PC-9 (cell line): ENCODE measurements around the gene ITGA5. TPM values are rescaled to one million over a fixed set of nuclear protein-coding genes. Genes with fewer than 3 reads are reported as not detected.
A peak's percentile ranks its signal among the peaks of the same experiment; 100 is the strongest.

ENCODE experiments used
- BruUV-seq: library from RNA; stranded (reverse); fragments of 400-500 nt; replicated peaks from 2 replicates; lab custom pipeline; 2021; lab: Mats Ljungman, UMichigan
- CTCF ChIA-PET: fragments of 300-600 bp; sonication (Branson Sonifier 250); formaldehyde crosslinking; loops from one replicate; lab custom pipeline; 2022; ENCODE audit warnings: antibody characterized with exemption; lab: Charles Lee
- POLR2A ChIA-PET: fragments of 300-600 bp; sonication (Branson Sonifier 250); formaldehyde crosslinking; loops from one replicate; lab custom pipeline; 2022; ENCODE audit warnings: antibody characterized with exemption; ENCODE audit not compliant: unreplicated experiment; lab: Charles Lee
- DNase-seq, 2 experiments: peaks; one replicate each; pipeline versions ENCODE4 v3.0.0 to v3.0.0-alpha.2; 2015 to 2022; ENCODE audit warnings: mixed read lengths in 1 of 2
- H2AFZ ChIP-seq: fragments of 200-600 bp; sonication (generic); 2 replicates; pipeline ENCODE4 v1.8.1; 2017; ENCODE audit warnings: antibody characterized with exemption
- H3F3A ChIP-seq: fragments of 200-600 bp; sonication (generic); 2 replicates; pipeline ENCODE4 v1.8.1; 2017; ENCODE audit warnings: antibody characterized with exemption, mild to moderate bottlenecking, low read depth; ENCODE audit not compliant: insufficient read depth
- H3K27ac ChIP-seq: fragments of 200-600 bp; sonication (generic); 2 replicates; pipeline ENCODE4 v1.6.1; 2016; ENCODE audit warnings: mixed run types
- H3K27me3 ChIP-seq: fragments of 200-600 bp; sonication (generic); 2 replicates; pipeline ENCODE4 v1.6.1; 2016; ENCODE audit warnings: low read depth, mixed run types; ENCODE audit not compliant: insufficient read depth
- H3K36me3 ChIP-seq: fragments of 200-600 bp; sonication (generic); 2 replicates; pipeline ENCODE4 v1.6.1; 2016; ENCODE audit warnings: low read depth, mixed run types
- H3K4me1 ChIP-seq: fragments of 200-600 bp; sonication (generic); replicated peaks from 2 replicates; pipeline ENCODE4 v1.6.1; 2016; ENCODE audit warnings: mixed run types; ENCODE audit not compliant: insufficient read depth
- H3K4me2 ChIP-seq: fragments of 200-600 bp; sonication (generic); 2 replicates; pipeline ENCODE4 v1.6.1; 2017; ENCODE audit warnings: mixed run types
- H3K4me3 ChIP-seq: fragments of 200-600 bp; sonication (generic); 2 replicates; pipeline ENCODE4 v1.6.1; 2016; ENCODE audit warnings: mixed run types
- H3K79me2 ChIP-seq: fragments of 200-600 bp; sonication (generic); 2 replicates; pipeline ENCODE4 v1.6.1; 2017; ENCODE audit warnings: low read depth, mixed run types
- H3K9me2 ChIP-seq: fragments of 200-600 bp; sonication (generic); 2 replicates; pipeline ENCODE4 v1.8.1; 2017; ENCODE audit warnings: mild to moderate bottlenecking; ENCODE audit not compliant: insufficient read depth
- H3K9me3 ChIP-seq: fragments of 200-600 bp; sonication (generic); 2 replicates; pipeline ENCODE4 v1.8.1; 2016; ENCODE audit warnings: low read depth; ENCODE audit not compliant: insufficient read depth
- H4K20me1 ChIP-seq: fragments of 200-600 bp; sonication (generic); 2 replicates; pipeline ENCODE4 v1.8.1; 2017; ENCODE audit not compliant: insufficient read depth
- EZH2 ChIP-seq: fragments of 200-600 bp; sonication (generic); IDR thresholded peaks from 2 replicates; pipeline ENCODE4 v1.8.0; 2017; ENCODE audit warnings: antibody characterized with exemption, low read depth
- intact Hi-C: fragments of 100-400 bp; cut with micrococcal nuclease; formaldehyde crosslinking; loops from one replicate; pipeline ENCODE4 v1.10.0; 2022; ENCODE audit not compliant: unreplicated experiment
- total RNA-seq: library from RNA; stranded (reverse); gene quantifications from 2 replicates; pipeline ENCODE4 v1.2.3, GENCODE V29; 2021
- TF ChIP-seq, protein P1 (sequence below): fragments of 200-600 bp; sonication (generic); conservative IDR thresholded peaks from 2 replicates; pipeline ENCODE4 v1.6.1; 2017; ENCODE audit warnings: mixed run types, antibody characterized with exemption, mild to moderate bottlenecking, moderate library complexity

ITGA5 gene
- total RNA-seq, 1 experiment from 2014 or later, result 28.4 TPM

DNA sequence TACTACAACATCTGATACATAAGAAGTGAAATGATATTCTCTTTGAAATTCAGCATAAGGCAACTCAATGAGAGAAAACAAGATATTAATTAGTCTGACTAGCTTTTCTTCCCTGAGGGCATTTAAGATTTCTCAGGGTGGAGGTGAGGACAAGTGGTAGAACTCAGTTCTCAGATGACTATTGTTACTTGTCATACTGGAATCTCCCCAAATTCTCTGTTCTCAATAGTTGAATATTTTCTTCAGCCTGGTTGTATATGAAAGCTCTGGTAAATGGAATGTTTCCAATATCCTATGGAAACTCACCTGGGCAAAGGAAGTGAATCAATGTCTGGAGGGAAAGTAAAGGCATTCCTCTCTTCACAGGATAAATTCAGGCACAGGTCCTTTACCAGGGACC is 18.2 kb upstream of the ITGA5 start:
- H3K27ac ChIP-seq, result no peak overlapping the region
- H2AFZ ChIP-seq, result no peak overlapping the region
- 0 out of 2 replicates have a peak, but pooled peaks cover 10% of the 10 kb centered on the region for H3K4me1 ChIP-seq
- POLR2A ChIA-PET, result no interaction called here
- no peak overlapping the region for H3K4me2 ChIP-seq
- BruUV-seq, result no TSS peak
- 0 out of 2 replicates have a peak, but pooled peaks cover 4% of the 10 kb centered on the region for H3F3A ChIP-seq
- H3K36me3 ChIP-seq, result no peaks in the 10 kb centered on the region
- no peaks in the 10 kb centered on the region for H4K20me1 ChIP-seq
- DNase-seq, result no peak
- no peaks in the 10 kb centered on the region for H3K27me3 ChIP-seq
- H3K9me3 ChIP-seq, result no peaks in the 10 kb centered on the region
- no peak overlapping the region for H3K4me3 ChIP-seq
- H3K79me2 ChIP-seq, result no peaks in the 10 kb centered on the region
- H3K9me2 ChIP-seq, result no peaks in the 10 kb centered on the region
- CTCF ChIA-PET, result interaction anchor here (5.2 kb wide), 1 partner anchor 38 kb away, joined by 62 read pairs; no protein-coding TSS in a partner anchor
- intact Hi-C loops, result loop anchor here (5.0 kb wide), 1 partner anchor 215 kb away; no protein-coding TSS in a partner anchor
- TF ChIP-seq, protein P1, sequence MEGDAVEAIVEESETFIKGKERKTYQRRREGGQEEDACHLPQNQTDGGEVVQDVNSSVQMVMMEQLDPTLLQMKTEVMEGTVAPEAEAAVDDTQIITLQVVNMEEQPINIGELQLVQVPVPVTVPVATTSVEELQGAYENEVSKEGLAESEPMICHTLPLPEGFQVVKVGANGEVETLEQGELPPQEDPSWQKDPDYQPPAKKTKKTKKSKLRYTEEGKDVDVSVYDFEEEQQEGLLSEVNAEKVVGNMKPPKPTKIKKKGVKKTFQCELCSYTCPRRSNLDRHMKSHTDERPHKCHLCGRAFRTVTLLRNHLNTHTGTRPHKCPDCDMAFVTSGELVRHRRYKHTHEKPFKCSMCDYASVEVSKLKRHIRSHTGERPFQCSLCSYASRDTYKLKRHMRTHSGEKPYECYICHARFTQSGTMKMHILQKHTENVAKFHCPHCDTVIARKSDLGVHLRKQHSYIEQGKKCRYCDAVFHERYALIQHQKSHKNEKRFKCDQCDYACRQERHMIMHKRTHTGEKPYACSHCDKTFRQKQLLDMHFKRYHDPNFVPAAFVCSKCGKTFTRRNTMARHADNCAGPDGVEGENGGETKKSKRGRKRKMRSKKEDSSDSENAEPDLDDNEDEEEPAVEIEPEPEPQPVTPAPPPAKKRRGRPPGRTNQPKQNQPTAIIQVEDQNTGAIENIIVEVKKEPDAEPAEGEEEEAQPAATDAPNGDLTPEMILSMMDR, result no peak
- TF ChIP-seq EZH2, result no peak

DNA sequence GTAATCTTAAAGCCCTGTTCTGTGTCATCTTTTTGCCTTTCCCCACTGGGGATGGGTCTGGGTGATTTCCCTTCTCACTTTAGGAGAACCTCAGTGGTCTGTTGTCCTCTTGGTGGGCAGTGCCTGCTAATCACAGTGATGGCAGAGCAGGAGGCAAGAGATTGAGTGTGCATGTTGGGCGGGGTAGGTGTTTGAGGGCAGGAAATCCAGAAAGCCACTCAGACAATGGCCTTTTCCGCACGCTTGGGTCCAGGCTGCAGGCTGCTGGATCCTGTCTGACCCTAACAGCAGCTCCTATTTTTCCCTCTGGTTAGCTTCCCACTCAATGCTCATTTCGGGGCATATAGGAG is 13.7 kb upstream of the ITGA5 start:
- POLR2A ChIA-PET, result no interaction called here
- Histone ChIP-seq H3K27me3 (no peaks in the 10 kb centered on the region; the same call in 1 of the 2 replicates), H3K9me2 (no peaks in the 10 kb centered on the region), H3K9me3 (no peaks in the 10 kb centered on the region), H3F3A (0 out of 2 replicates have a peak, but pooled peaks cover 4% of the 10 kb centered on the region), H3K27ac (no peak overlapping the region), H3K4me1 (0 out of 2 replicates have a peak, but pooled peaks cover 16% of the 10 kb centered on the region), H3K79me2 (no peaks in the 10 kb centered on the region), H3K4me2 (no peak overlapping the region), H3K36me3 (no peaks in the 10 kb centered on the region), H2AFZ (no peak overlapping the region), H4K20me1 (no peaks in the 10 kb centered on the region), H3K4me3 (no peak overlapping the region)
- intact Hi-C loops, result no loop called here
- DNase-seq, result no peak
- CTCF ChIA-PET, result interaction anchor here (1.8 kb wide), 1 partner anchor 33 kb away, joined by 5 read pairs; no protein-coding TSS in a partner anchor
- BruUV-seq, result no TSS peak
- no peak for TF ChIP-seq EZH2
- TF ChIP-seq, protein P1, result no peak

DNA sequence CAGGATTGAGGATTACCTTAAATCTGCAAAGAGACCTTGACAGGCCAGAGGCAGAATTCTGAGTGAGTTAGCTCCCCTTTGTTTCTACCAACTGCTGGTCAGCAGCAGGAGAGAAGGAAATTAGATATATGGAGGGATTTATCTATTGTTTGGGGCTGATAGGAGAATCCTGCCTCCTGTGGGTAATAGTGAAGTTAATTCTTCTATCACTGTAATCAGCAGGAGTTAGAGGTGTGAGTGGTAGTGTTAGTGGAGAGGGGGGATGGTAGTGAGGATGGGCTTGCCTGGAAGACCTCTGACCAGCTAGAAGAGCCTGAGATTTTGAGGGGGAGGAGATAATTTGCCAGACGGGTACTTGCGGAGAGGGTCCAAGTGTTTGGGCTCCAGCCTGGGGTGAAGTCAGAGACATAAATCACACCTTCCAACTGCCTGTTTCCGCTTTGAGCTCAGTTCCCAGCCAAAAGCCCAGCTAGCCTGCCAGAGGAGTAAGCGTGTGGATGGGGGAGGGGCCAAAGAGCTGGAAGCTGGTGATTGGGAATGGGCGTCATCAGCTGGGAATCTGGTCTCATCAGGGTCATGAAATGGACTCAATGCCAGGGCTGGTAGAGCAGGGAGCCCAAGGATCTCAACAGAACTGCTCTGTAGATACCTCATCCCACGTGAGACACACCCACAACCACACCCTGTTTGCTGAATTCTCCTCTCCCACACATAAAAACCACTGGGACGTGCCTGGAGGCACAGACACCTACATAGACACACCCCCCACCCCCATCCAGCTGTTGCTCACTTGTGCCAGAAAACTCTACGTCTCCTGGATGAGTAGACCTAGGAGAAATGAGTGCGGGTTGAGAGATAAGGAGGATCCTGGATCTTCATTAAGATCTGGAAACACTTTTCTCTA is 13.1 kb upstream of the ITGA5 start:
- no peak overlapping the region for H2AFZ ChIP-seq
- no peak overlapping the region for H3K27ac ChIP-seq
- H3K9me3 ChIP-seq, result no peaks in the 10 kb centered on the region
- H3K79me2 ChIP-seq, result no peaks in the 10 kb centered on the region
- ChIA-PET CTCF (interaction anchor here (1.8 kb wide), 1 partner anchor 32 kb away, joined by 5 read pairs; no protein-coding TSS in a partner anchor), POLR2A (no interaction called here)
- H3K36me3 ChIP-seq, result no peaks in the 10 kb centered on the region
- intact Hi-C loops, result no loop called here
- H4K20me1 ChIP-seq, result no peaks in the 10 kb centered on the region
- no peak overlapping the region for H3K4me2 ChIP-seq
- DNase-seq, result peak in 1 of 2 experiments; percentile 33
- H3K9me2 ChIP-seq, result no peaks in the 10 kb centered on the region
- H3K4me3 ChIP-seq, result no peak overlapping the region
- H3K27me3 ChIP-seq, result no peaks in the 10 kb centered on the region; the same call in 1 of the 2 replicates
- TF ChIP-seq, protein P1, result no peak
- TF ChIP-seq EZH2, result no peak
- 0 out of 2 replicates have a peak, but pooled peaks cover 10% of the 10 kb centered on the region for H3K4me1 ChIP-seq
- BruUV-seq, result no TSS peak
- 0 out of 2 replicates have a peak, but pooled peaks cover 4% of the 10 kb centered on the region for H3F3A ChIP-seq
